ENCODE data around the gene C1S.

DNA sequence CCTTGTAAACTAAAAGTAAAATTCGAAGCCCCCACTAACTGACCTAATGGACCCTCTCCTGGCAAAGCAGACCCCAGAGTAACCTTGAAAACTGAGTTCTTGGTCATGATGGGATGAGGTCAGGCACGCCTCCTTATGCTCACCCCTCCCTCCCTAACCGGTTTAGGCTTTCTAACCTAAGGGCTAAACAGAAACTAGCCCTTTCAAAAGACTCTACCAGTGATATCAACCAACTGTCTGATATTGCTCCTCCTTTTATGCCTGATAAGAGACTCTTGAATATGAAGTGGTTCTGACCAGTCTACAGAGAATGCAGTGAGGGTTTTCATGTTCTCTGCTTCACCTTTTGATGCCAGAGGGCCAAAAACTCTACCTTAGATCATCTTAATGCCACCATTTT, 37.4 kb upstream of the C1S start:
- TF ChIP-seq, protein P1, sequence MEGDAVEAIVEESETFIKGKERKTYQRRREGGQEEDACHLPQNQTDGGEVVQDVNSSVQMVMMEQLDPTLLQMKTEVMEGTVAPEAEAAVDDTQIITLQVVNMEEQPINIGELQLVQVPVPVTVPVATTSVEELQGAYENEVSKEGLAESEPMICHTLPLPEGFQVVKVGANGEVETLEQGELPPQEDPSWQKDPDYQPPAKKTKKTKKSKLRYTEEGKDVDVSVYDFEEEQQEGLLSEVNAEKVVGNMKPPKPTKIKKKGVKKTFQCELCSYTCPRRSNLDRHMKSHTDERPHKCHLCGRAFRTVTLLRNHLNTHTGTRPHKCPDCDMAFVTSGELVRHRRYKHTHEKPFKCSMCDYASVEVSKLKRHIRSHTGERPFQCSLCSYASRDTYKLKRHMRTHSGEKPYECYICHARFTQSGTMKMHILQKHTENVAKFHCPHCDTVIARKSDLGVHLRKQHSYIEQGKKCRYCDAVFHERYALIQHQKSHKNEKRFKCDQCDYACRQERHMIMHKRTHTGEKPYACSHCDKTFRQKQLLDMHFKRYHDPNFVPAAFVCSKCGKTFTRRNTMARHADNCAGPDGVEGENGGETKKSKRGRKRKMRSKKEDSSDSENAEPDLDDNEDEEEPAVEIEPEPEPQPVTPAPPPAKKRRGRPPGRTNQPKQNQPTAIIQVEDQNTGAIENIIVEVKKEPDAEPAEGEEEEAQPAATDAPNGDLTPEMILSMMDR (IDR thresholded peaks at IDR 0.05 in 4 of 5, conservative IDR thresholded peaks at IDR 0.05 in 1 of 5) = no peak
- no peak for TF ChIP-seq POLR2A (IDR thresholded peaks at IDR 0.05)

All from gastrocnemius medialis (tissue), 4 donors.